ENCODE results near the gene COX17. TPM values are rescaled to one million over a fixed set of nuclear protein-coding genes. Genes with fewer than 3 reads are reported as not detected.
"Not testable (repeated sequence)": the region's sequence is repeated elsewhere in the genome, so short reads cannot be mapped to it uniquely, and the experiment has no call there.

The COX17 gene
- total RNA-seq: 45.1 TPM

- peak; percentile 97 for DNase-seq (ENCODE audit: low spot score)
These were observed at the start of gene COX17 for GRCh38 chr3:119676771-119677640. COX17 (minus strand) TSS chr3:119677406; CDS start chr3:119677310, 96 bp downstream.

DNA sequence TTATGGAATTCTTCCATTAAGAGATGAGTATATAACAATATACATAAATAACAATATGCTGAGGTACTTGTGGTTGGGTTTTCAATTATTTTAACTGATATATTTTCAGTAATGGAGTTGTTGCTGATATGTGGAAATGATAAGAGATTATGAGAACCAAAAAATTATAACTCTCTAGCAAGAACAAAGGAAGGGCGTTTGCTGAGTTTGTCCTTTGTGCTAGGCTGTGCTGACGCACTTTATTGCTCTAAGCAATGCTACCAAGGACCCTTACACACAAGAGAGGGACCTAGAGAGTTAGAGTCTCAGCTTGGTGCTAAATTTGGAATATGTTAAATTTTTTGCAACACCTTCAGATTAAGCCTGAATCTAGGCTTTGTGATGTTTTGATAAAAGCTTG is 49.7 kb upstream of the COX17 start:
- DNase-seq (ENCODE audit: low spot score): no peak

GRCh38 chr3:119723022-119723421 is 45.8 kb upstream of the COX17 start:
- DNase-seq (ENCODE audit: low spot score): no peak

- DNase-seq (ENCODE audit: low spot score): no peak
These were observed 40.3 kb upstream of the COX17 start for GRCh38 chr3:119717520-119717919.

GRCh38 chr3:119716998-119717397 is 39.8 kb upstream of the COX17 start:
- DNase-seq (ENCODE audit: low spot score): peak; percentile 77

- DNase-seq (ENCODE audit: low spot score): no peak
These were observed 37.9 kb upstream of the COX17 start for GRCh38 chr3:119715105-119715504.

- DNase-seq (ENCODE audit: low spot score): no peak
These were observed 26.8 kb upstream of the COX17 start for GRCh38 chr3:119703820-119704531.

DNA sequence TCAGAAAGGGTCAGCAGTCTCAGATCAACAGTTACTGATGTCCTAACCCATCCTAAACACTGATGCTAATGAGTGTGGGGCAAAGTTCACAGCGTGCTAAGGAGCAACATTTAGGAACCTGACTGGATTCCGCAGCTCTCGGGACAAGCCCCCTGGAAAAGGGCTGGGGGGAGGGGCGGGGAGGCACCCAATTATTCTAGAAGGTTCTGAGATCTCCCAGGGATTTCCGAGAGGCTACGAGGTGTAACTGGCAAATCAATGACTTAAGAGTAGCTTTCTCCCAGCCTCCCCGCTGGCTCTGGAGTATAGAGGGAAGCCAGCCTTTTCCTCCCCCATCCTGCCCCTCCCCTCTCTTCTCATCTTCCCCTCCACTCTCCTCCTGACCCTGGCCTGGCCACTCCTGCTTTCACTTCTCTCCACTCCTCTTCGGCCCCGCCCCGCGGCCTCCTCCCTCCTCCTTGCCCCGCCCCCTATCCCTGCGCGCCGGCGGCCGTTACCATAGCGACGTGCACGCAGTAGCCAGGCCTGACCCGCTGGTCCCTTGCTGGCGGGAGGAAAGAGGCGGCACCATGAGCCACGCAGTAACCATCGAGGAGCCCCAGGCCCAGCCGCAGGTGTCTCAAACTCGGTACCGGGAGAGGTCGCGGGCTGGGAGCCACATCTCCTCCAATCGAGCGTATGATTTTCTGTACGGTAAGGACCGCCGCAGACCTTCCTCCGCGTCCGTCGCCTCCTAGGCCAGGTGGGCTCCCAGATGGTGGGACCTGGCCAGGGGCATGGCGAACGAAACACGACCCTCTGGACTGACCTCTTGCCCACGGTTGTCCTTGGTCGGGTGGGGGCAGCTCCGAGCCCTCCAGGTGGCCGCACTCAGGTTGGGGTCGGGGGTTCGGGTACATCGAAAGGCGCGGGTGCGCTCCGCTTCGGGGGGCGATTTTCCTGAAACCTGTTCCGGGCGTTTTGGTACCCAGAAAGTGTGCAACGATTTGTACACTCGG is 25.6 kb upstream of the COX17 start, which contains the start of gene CFAP91:
Gene CFAP91, plus strand, starts transcription at position 493 of the 998 bp plus-strand sequence. Its CDS starts 77 bp downstream, at position 570.
- peak; percentile 97 for DNase-seq (ENCODE audit: low spot score)

- no peak for DNase-seq (ENCODE audit: low spot score)
These were observed 23.9 kb upstream of the COX17 start for GRCh38 chr3:119700920-119701734.

GRCh38 chr3:119700269-119700919 is 23.2 kb upstream of the COX17 start:
- DNase-seq (ENCODE audit: low spot score): no peak

DNA sequence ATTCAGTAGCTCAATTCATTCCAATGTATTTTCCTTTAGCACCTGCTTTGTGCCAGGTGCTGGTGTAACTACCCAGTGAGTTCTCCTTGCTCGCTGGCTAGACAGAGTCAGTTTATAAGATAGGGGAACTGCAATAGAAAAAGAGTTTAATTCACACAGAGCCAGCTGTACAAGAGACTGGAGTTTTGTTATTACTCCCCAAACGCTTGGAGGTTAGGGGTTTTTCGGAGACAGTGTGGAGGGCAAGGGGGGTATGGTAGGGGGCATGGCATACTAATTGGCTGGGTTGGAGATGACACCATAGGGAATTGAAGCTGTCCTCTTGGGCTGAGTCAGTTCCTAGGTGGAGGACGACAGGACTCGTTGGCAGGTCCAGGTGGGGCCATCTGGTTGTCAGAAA is 20.2 kb upstream of the COX17 start:
- no peak for DNase-seq (ENCODE audit: low spot score)

DNA sequence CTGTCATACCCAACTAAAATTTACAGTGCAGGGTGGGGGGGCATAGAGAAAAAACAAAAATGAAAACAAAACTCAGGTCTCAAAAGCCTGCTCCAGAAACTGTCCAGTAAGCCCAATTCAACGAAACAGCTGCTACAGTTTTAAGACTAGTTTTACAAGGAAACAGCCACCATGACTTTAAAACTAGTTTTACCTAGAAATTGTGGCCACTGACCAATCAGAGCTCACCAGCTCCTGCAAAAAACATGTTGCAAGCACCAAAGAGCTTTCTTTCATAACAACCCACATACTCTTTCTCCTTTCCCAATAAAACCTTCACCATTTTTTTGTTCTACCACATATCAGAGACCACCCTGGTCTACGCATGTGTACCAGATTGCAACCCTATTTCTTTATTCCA is 18.3 kb upstream of the COX17 start:
- no peak for DNase-seq (ENCODE audit: low spot score)

DNA sequence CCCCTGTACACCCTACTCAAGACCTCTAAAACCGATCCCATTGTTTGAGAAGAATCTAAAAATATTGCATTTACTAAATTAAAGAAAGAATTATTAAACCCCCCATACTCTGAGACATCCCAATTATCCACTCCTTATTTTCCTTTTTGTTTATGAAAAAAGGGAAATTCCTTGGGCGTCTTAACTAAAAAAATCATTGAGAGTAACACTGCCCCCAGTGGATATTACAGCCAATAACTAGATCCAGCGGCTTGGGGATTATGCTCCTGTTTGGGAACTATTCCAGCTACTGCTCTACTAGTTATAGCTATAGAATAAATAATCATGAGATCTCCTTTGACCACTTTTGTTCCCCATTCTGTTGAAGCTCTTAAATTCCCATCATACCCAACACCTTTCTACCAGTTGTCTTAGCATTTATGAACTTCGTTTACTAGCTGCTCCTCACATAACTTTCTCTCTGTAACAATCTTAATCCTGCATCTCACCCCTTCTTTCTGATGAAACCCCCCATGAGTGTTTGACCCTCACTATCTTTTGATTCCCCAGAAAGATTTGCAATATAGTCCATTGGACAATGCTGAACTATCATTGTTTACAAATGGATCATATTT is 12.9 kb upstream of the COX17 start:
- DNase-seq (ENCODE audit: low spot score): no peak

- DNase-seq (ENCODE audit: low spot score): no peak
These were observed 6.2 kb upstream of the COX17 start for GRCh38 chr3:119683421-119683820.

GRCh38 chr3:119681279-119681678 is 4.1 kb upstream of the COX17 start:
- DNase-seq (ENCODE audit: low spot score): no peak

DNA sequence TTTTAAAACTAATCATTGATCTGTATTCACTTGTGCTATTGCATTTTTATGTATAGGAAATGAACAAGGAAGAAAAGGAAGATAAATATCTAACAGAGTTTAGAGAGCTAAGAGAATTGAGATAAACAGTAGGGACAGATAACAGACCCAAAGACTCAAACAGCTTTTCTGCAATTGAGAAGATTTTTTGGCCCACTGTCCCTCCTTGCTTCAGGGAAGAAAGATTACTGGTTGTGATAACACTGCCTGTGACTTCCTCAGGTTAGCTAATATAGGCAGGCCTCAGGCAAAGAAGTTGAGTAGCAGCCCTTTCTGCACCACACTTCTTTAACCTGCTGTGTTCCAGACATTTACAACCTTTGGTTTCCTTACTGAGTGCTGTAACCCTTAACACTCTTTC is 2.7 kb upstream of the COX17 start:
- no peak for DNase-seq (ENCODE audit: low spot score)

GRCh38 chr3:119678209-119678608 is 1.0 kb upstream of the COX17 start:
- DNase-seq (ENCODE audit: low spot score): not testable (repeated sequence)

DNA sequence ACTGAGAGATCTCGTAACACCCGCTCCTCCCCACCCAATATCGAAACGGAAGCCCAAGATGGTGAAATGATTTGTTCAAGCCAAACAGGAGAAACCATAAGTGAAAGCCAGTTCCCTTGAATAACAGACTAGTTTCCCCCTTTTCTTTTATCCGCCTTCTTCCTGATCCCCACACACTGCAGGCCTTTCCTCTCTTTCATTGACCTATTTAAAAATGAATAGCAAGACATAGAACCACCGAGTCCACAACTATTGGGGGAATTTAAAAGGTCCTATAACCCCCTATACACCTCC is 382 bp upstream of the COX17 start:
- no peak for DNase-seq (ENCODE audit: low spot score)

DNA sequence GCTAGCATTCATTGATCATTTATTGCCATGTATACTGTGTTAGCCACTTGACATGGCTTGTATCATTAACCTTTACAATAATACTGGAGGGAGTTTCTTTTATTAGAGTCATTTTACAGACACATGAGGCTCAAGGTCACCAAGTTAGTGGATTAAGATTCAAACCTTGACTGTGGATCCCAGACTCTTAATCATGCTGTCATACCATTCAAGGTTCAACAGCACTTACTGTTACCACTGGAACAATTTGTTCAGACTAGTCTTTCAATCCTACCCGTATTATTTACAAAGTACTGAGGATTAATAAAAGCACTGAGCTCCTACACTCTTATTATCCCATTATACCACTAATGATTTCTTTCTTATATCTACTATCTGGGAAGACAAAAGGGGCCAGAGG is 1.2 kb downstream of the COX17 start:
- no peak for DNase-seq (ENCODE audit: low spot score)
